ENCODE results near the gene HNF1B.

GRCh38 chr17:37698132-37698910 is 46.5 kb downstream of the HNF1B start:
- TF ChIP-seq CTCF (IDR thresholded peaks at IDR 0.05): no peak
- no peak for TF ChIP-seq POLR2A (IDR thresholded peaks at IDR 0.05)
- TF ChIP-seq POLR2AphosphoS5 (IDR thresholded peaks at IDR 0.05): no peak

Data from breast epithelium (tissue), 3 donors.